ENCODE measurements around the gene ERBB2. TPM values are rescaled to one million over a fixed set of nuclear protein-coding genes. Genes with fewer than 3 reads are reported as not detected.
A peak's percentile ranks its signal among the peaks of the same experiment; 100 is the strongest.
"Not testable (repeated sequence)": the region's sequence is repeated elsewhere in the genome, so short reads cannot be mapped to it uniquely, and the experiment has no call there.

The ERBB2 gene
- polyA plus RNA-seq, 1 donor: 178 TPM

DNA sequence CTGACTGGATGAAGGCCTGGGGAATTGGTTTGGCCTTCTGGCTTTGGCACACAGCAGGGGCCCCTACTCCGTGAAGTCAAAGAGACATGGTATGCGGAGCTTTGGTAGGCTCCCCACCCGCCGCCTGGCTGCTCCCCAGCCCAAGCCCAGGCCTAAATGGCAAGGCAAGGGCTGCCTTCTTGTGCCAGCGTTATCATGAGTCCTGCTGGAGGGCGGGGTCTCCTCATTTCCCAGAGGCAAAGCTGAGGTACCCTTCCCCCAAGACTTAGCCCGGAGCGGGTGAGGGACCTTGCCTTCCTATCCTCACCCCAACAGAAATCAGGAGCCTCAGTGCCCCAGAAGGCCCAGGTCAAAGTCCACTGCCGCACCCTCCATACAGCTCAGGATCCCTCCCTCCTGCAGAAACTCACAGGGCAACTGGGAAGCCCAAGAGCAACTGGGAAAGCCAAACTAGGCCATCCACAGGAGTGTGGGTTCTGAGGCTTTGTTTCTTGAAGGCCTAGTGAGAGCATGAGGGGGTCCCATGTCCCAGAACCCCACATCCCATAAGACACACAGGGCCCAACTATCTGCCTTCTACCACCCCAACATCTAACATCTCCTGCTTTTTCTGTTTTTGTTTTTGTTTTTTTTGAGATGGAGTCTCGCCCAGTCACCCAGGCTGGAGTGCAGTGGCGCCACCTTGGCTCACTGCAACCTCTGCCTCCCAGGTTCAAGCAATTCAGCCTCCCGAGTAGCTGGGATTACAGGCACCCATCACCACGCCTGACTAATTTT is 21.3 kb upstream of the ERBB2 start:
- no peak for DNase-seq

DNA sequence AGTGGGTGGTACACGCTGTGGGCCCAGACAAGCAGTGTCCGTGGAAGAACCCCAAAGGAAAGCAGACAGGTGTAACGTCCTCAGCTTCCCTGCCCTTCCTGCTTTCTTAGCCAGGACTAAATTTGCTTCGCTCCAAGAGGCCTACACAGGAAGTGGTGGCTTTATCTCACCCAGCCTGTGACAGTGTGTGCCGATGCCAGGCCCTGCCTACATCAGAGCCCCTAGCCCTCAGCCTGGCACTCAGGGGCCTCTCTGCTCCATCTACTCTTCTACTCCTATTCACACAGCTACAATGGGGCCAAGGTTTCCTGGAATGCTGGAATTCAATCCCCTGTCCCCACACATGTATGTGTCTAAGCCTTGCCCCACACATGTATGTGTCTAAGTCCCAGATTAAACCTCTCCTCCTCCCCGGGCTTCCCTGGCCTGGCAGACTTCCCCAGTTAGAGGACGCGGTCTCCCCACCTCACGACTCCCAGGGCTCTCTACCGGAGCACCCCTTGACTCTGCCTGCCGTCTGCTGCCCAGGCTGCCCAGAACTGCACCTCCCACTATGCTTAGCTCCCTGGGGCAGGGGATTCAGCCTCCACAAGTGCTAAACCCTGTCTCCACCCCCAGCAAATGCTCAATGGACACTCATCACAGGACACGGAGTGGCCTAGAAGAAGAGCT is 20.2 kb upstream of the ERBB2 start:
- DNase-seq: no peak

DNA sequence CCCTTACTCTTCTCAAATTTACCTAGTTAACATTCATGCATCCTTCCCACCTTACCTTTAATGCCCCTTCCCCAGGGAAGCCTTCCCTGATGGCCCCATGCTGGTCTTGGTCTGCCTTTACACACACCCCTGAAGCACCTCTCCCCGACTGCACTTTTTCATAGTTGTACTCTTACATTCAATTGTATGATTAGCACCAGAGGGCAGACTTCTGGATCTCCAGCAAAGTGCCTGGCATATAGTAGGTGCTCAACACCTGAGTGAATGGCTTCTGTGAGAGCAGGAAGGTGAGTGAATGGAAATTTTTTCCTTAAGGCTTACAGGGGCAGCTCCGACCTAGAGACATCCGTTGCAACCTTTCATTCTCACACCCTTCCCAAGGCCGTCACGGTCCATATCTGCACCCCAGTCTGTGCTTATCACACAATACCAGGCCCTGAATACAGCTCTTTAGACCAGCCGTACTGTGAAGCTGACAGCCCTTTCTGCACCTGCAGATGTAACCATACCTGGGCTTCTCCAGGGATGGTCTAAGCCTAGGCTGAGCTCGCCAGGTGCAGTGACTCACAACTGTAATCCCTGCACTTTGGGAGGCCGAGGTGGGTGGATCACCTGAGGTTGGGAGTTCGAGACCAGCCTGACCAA is 16.4 kb upstream of the ERBB2 start:
- no peak for DNase-seq

- no peak for DNase-seq
These were observed 15.3 kb upstream of the ERBB2 start for GRCh38 chr17:39684369-39685192.

DNA sequence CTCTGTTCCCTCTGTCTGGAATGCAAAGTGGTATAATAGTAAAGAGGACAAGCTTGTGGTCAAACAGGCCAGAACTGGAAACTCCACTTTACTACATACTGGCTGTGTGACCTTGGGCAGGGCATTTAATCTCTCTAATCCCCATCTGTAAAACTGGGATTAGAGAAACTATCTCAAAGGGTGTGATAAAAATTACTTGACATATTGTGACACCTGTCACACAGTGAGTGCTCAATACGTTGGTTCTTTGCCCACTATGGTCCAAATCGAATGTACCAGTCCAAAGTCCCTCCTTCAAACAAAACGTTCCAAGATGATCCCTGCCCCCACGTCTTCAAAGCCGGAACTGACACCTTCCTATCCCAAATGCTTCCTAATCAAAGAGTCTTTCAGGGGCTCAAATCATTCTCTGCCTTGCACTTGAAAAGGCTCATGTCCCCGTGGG is 12.7 kb upstream of the ERBB2 start:
- DNase-seq: no peak

DNA sequence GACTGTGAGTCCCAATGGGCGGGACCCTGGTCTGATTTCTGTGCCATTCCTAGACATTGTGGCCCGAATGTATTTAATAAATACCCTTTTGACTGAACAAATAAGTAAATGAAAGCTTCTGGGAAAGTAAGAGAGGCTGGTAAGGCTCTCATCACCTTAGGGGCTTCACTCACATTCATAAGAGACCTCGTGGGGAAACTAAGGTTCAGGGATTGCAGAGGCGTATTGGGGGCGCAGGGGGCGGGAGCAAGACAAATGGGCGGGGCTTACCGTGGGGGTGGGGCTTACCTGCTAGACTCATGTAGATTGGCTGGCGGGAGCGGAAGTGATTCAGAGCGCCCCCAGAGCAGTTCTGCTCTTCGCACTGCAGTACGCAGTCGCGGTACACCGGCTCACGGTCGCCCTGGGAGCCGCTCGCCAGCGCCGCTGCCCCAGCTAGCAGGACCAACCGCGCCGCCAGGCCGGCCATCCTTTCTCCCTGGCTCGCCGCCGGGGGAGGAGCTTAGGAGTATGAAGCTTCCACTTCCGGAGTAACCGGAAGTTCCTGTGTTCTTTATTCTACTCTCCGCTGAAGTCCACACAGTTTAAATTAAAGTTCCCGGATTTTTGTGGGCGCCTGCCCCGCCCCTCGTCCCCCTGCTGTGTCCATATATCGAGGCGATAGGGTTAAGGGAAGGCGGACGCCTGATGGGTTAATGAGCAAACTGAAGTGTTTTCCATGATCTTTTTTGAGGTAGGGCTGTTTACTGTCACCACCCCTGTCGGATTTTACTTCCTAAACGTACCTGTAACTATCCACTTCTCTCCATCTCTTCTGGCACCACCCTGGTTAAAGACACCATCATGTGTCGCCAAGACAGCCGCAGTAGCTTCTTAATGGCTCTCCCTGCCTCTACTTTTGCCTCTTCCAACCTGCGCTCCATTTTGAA is 12.1 kb upstream of the ERBB2 start, which contains the start of gene PGAP3:
PGAP3 (minus strand) TSS at position 512 of the 929 bp plus-strand sequence; CDS start at position 469, 43 bp downstream.
- peak; percentile 91 for DNase-seq

DNA sequence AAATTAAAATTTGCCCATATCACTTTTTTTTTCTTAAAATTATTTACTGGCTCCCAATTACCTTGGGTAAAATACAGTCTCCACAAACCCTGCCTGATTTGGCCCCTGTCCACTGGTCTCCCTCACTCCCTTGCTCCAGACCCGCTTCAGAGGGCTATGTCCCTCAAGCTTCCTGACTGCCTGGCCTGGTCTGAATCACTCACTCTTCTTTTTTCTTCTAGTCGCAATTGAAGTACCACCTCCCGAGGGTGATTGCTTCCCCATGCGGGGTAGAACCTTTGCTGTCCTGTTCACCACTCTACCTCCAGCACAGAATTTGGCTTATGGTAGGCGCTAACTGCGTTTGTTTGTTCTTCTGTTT is 11.4 kb upstream of the ERBB2 start:
- DNase-seq: no peak

- no peak for DNase-seq
These were observed 10.9 kb upstream of the ERBB2 start for GRCh38 chr17:39688945-39689344.

DNA sequence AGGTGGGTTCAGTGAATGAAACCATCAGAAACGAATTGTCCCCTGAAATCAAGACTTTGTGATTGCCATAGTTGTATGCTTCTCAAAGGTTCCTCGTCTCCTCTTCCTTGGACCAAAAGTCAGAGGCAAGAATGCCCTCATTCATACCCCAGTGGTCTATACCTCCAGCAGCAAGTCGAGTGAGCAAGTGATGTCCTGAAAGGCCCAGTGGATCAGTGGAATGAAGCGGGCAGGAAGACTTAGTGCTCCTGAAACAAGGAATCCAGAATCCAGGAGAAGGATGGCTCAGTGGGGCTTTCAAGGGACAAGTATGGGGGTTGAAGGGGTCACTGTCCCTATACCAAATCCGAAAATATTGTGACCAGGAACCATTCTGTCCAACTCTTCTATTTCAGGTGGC is 5.3 kb upstream of the ERBB2 start:
- no peak for DNase-seq

GRCh38 chr17:39695089-39695474 is 4.8 kb upstream of the ERBB2 start:
- DNase-seq: no peak

DNA sequence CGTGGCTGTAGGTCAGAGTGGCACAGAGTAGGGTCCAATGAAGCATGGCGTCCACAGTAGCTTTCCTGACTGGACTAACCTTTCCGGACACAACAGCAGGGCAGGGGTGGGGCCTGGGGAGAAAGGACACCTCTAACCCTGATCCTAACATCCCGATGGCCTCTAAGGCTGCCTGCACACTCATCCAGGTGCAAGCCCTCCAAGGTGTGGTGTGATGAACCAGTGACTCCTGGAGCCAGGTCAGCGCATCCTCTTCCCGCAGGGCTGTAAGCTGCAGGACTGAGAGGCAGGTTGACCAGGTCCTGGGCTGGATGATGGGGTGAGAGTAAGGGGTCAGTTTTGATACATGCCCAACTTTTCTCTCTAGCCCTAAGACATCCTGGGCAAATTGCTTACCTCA is 3.1 kb upstream of the ERBB2 start:
- DNase-seq: no peak

DNA sequence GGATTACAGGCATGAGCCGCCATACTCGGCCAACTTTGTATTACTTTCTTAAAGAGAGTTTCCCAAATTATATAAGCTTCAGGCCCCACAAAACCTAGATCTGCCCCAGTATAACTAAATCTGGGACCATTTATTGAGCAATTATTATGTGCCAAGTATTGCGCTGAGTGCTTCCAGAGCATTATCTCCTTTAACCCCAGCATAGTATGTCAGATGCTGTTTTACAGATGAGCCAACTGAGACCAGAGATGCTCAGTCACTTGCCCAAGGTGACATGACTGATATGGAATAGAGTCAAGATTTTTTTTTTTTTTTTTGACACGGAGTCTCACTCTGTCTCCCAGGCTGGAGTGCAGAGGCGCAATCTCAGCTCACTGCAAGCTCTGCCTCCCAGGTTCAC is 1.9 kb upstream of the ERBB2 start:
- no peak for DNase-seq

- DNase-seq: not testable (repeated sequence)
These were observed 577 bp upstream of the ERBB2 start for GRCh38 chr17:39699157-39699817.

GRCh38 chr17:39700148-39700987 is 504 bp downstream of the ERBB2 start:
- DNase-seq: peak; percentile 71

GRCh38 chr17:39701012-39701783 is 1.3 kb downstream of the ERBB2 start:
- no peak for DNase-seq

GRCh38 chr17:39701784-39702422 is 2.0 kb downstream of the ERBB2 start:
- no peak for DNase-seq

DNA sequence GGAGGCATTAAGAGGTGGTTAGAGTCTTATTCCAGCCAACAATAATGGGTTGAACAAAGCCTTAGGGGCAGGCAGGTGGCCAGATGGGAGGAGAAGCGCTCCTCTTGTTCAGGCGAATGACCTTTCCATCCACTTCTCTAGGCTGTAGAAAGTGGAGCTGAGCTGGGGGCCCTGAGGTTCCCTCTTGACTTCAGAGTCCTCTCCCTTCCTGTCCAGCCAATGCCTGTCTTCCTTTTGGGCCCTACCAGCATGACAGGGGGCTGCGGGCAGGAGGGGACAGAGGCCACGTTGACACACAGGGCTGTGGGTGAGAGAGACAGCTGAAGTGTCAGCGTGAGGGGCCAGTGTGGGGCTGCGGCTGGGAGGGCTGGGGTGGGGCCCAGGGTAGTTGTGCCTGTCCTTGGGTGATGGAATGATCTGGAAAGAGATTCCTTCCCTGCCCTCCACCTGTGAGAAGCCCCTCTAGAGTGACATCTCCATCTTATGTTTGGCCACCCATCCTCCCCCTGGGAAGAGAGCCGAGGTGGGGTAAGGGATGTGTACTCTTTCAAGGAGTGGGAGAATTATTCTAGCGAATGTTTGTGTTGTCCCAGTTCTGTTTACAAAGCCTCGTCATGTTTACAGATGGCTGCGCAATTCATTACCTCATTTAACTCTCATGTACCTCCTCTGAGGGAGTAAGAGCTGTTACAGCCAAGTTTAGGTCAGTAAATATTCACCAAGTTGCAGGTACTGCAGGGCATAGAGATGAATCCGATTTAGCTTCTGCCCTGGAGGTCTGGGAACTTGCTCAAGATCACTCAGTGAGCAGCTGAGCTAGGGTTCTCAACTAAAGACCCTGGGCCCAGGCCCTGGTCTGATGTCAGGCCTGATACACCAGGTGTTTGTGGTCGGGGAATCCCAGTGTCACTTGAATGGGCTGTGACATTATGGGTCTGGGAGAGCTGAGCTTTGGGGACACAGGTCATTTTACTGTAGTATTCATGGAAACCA is 3.3 kb downstream of the ERBB2 start:
- no peak for DNase-seq

All from hindlimb muscle (tissue), 1 donor.